OCI-LY1 (cell line): ENCODE results near the gene ANKRD11.

Experiments used
- CTCF ChIP-seq: fragments of 200-600 bp; sonication (generic), shearing (Covaris generic); IDR thresholded peaks from 2 replicates; pipeline ENCODE4 v1.5.1; 2017; ENCODE audit warnings: mild to moderate bottlenecking, antibody characterized with exemption, low read length, moderate library complexity, mixed read lengths
- EZH2 ChIP-seq: fragments of 200-600 bp; sonication (generic), shearing (Covaris generic); IDR thresholded peaks from 2 replicates; pipeline ENCODE4 v1.8.0; 2017; ENCODE audit warnings: borderline replicate concordance, mixed run types, mild to moderate bottlenecking, antibody characterized with exemption, low read length, moderate library complexity, mixed read lengths

GRCh38 chr16:89300311-89300975, 189.9 kb downstream of the ANKRD11 start:
- no peak for TF ChIP-seq CTCF
- no peak for TF ChIP-seq EZH2
